ENCODE results near the gene KRT6C.

The KRT6C gene

GRCh38 chr12:52436828-52437474, 36.7 kb downstream of the KRT6C start:
- TF ChIP-seq USF1 (IDR thresholded peaks at IDR 0.05): no peak
- TF ChIP-seq TEAD4 (IDR thresholded peaks at IDR 0.05): no peak
- TF ChIP-seq TAF1 (IDR thresholded peaks at IDR 0.05; ENCODE audit: low read depth): no peak
- no peak for TF ChIP-seq CREB1 (IDR thresholded peaks at IDR 0.05; ENCODE audit: low read depth)
- no peak for TF ChIP-seq ZBTB7A (IDR thresholded peaks at IDR 0.05; ENCODE audit: low read depth)
- TF ChIP-seq MAX (IDR thresholded peaks at IDR 0.05): no peak
- TF ChIP-seq YY1 (IDR thresholded peaks at IDR 0.05; ENCODE audit: low read depth): no peak
- TF ChIP-seq EP300 (IDR thresholded peaks at IDR 0.05; ENCODE audit: borderline replicate concordance): no peak
- TF ChIP-seq EGR1 (IDR thresholded peaks at IDR 0.05): no peak
- no peak for TF ChIP-seq NFIC (IDR thresholded peaks at IDR 0.05)
- TF ChIP-seq CEBPB (IDR thresholded peaks at IDR 0.05): no peak
- TF ChIP-seq FOXM1 (IDR thresholded peaks at IDR 0.05; ENCODE audit: borderline replicate concordance, low read depth): no peak
- no peak for TF ChIP-seq RAD21 (IDR thresholded peaks at IDR 0.05; ENCODE audit: low read depth)
- no peak for TF ChIP-seq REST (IDR thresholded peaks at IDR 0.05; ENCODE audit: low read depth)
- no peak for TF ChIP-seq TCF12 (IDR thresholded peaks at IDR 0.05; ENCODE audit: low read depth)

- TF ChIP-seq EP300 (IDR thresholded peaks at IDR 0.05; ENCODE audit: borderline replicate concordance) (peak; percentile 22; the same call in 1 of the 2 replicates), TAF1 (IDR thresholded peaks at IDR 0.05; ENCODE audit: low read depth) (no peak), ZBTB7A (IDR thresholded peaks at IDR 0.05; ENCODE audit: low read depth) (no peak), USF1 (IDR thresholded peaks at IDR 0.05) (no peak), CEBPB (IDR thresholded peaks at IDR 0.05) (no peak), TEAD4 (IDR thresholded peaks at IDR 0.05) (0 out of 2 replicates have a peak, but pooled peaks have one; percentile 5), EGR1 (IDR thresholded peaks at IDR 0.05) (no peak)
Measured at GRCh38 chr12:52436000-52436827, 37.4 kb downstream of the KRT6C start.

GRCh38 chr12:52435659-52435999, 38.0 kb downstream of the KRT6C start:
- no peak for TF ChIP-seq TCF12 (IDR thresholded peaks at IDR 0.05; ENCODE audit: low read depth)

GRCh38 chr12:52434760-52435530, 38.7 kb downstream of the KRT6C start:
- TF ChIP-seq ZBTB7A (IDR thresholded peaks at IDR 0.05; ENCODE audit: low read depth) (no peak), TCF12 (IDR thresholded peaks at IDR 0.05; ENCODE audit: low read depth) (no peak), YY1 (IDR thresholded peaks at IDR 0.05; ENCODE audit: low read depth) (no peak), CREB1 (IDR thresholded peaks at IDR 0.05; ENCODE audit: low read depth) (no peak), USF1 (IDR thresholded peaks at IDR 0.05) (no peak), RAD21 (IDR thresholded peaks at IDR 0.05; ENCODE audit: low read depth) (no peak), CEBPB (IDR thresholded peaks at IDR 0.05) (no peak), EGR1 (IDR thresholded peaks at IDR 0.05) (no peak), MAX (IDR thresholded peaks at IDR 0.05) (no peak), NFIC (IDR thresholded peaks at IDR 0.05) (no peak), EP300 (IDR thresholded peaks at IDR 0.05; ENCODE audit: borderline replicate concordance) (no peak), TAF1 (IDR thresholded peaks at IDR 0.05; ENCODE audit: low read depth) (no peak), FOXM1 (IDR thresholded peaks at IDR 0.05; ENCODE audit: borderline replicate concordance, low read depth) (no peak), REST (IDR thresholded peaks at IDR 0.05; ENCODE audit: low read depth) (no peak), TEAD4 (IDR thresholded peaks at IDR 0.05) (no peak)
